Fibroblast of mammary gland (primary cell): Measurements from ENCODE around the gene CDR2L.

ENCODE experiments used
- DNase-seq: peaks from one replicate; pipeline ENCODE4 v3.0.0-alpha.2; 2010; ENCODE audit warnings: low read depth
- H3K4me3 ChIP-seq: 2 replicates; pipeline ENCODE4 v1.5.1; 2011; ENCODE audit warnings: low read depth, mild to moderate bottlenecking, low read length, moderate library complexity; ENCODE audit not compliant: control insufficient read depth
- TF ChIP-seq, protein P1 (sequence below): conservative IDR thresholded peaks from 2 replicates; pipeline ENCODE4 v1.5.1; 2011; ENCODE audit warnings: low read depth, low read length, inconsistent platforms; ENCODE audit not compliant: control insufficient read depth, insufficient read depth

CDR2L gene

DNA sequence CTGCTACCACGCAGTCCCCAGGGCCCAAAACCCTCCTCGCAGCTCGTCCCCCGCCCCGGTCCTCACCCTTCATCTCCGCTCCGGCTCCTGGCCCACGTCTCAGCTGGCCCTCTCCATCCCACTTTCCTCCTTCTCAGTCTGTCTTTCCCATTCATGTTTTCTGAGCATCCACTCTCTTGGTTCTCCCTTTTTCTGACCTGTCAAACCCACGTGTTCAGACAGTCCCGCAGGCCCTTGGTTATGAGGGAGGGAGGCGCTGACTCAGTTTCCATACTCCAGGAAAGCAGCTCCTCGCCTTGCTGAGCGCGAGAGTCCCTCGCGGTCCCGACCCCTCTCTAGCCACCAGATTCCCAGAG is 14.5 kb upstream of the CDR2L start:
- no peak for DNase-seq
- H3K4me3 ChIP-seq: no peak overlapping the region
- TF ChIP-seq, protein P1, sequence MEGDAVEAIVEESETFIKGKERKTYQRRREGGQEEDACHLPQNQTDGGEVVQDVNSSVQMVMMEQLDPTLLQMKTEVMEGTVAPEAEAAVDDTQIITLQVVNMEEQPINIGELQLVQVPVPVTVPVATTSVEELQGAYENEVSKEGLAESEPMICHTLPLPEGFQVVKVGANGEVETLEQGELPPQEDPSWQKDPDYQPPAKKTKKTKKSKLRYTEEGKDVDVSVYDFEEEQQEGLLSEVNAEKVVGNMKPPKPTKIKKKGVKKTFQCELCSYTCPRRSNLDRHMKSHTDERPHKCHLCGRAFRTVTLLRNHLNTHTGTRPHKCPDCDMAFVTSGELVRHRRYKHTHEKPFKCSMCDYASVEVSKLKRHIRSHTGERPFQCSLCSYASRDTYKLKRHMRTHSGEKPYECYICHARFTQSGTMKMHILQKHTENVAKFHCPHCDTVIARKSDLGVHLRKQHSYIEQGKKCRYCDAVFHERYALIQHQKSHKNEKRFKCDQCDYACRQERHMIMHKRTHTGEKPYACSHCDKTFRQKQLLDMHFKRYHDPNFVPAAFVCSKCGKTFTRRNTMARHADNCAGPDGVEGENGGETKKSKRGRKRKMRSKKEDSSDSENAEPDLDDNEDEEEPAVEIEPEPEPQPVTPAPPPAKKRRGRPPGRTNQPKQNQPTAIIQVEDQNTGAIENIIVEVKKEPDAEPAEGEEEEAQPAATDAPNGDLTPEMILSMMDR: no peak

- no peak for DNase-seq
- TF ChIP-seq, protein P1: no peak
- H3K4me3 ChIP-seq: no peak overlapping the region
Measured at GRCh38 chr17:74975943-74976342, 11.5 kb upstream of the CDR2L start.

DNA sequence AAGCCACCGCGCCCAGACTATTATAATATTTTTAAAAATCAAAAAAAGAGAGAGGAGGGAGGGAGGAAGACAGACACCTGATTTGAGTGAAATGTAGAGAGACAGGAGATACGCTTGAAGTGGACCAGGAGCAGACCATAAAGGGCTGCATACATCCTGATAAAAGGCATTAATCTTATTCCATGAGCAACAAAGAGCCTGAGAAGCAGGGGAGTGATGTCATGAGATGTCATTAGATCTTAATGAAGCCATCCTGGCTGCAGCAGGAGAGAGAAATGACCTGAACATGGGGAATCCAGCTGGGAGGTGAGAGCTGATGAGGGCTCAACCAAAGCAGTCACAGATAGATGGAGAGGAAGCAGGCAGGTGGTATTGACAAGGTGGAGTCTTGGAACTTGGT is 9.6 kb upstream of the CDR2L start:
- TF ChIP-seq, protein P1: no peak
- H3K4me3 ChIP-seq: no peak overlapping the region

DNA sequence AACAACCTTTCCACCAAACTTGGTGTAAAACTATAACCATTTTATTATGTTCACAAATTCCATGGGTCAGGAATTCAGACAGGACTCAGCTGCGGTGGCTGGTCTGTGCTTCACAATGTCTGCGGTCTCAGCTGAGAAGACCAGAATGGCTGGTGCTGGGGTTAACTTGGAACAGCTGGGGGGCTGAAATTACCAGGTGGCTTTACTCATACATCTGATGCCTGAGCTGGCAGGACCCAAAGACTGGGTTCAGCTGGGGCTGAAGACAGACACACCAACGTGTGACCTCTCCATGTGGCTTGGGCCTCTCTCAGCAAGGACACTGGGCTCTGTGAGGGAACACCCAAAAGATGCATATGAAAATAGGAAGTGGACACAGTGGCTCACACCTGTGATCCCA is 9.2 kb upstream of the CDR2L start:
- TF ChIP-seq, protein P1: no peak
- no peak overlapping the region for H3K4me3 ChIP-seq
- DNase-seq: no peak

More for the DNA sequence above, 9.6 kb upstream of the CDR2L start:
- no peak for DNase-seq

- no peak for DNase-seq
- TF ChIP-seq, protein P1: no peak
- H3K4me3 ChIP-seq: no peak overlapping the region
Measured at GRCh38 chr17:74979408-74980146, 7.9 kb upstream of the CDR2L start.

GRCh38 chr17:74981318-74981978 is 6.0 kb upstream of the CDR2L start:
- TF ChIP-seq, protein P1: no peak
- DNase-seq: no peak
- peak overlapping the region; percentile 65 for H3K4me3 ChIP-seq
